Esophagus squamous epithelium (tissue), 5 donors: ENCODE measurements around the gene NDUFB2. TPM values are rescaled to one million over a fixed set of nuclear protein-coding genes. Genes with fewer than 3 reads are reported as not detected.
"Not testable (repeated sequence)": the region's sequence is repeated elsewhere in the genome, so short reads cannot be mapped to it uniquely, and the experiment has no call there.

Experiments used
- DNase-seq: peaks from one replicate; lab custom pipeline; 2025; lab: John Stamatoyannopoulos, UW
- H3K27ac ChIP-seq, 4 donors: fragments of 200-600 bp; sonication (generic); one replicate each; pipeline ENCODE4 v1.5.1; 2016 to 2019; ENCODE audit warnings: mild to moderate bottlenecking in 1 of 4
- H3K27me3 ChIP-seq, 4 donors: fragments of 200-600 bp; sonication (generic); 1 replicate in 3 of 4; 2 replicates in 1 of 4; pipeline versions ENCODE4 v1.5.1 to v1.6.0; 2017 to 2021; ENCODE audit warnings: antibody characterized with exemption in 1 of 4
- H3K36me3 ChIP-seq, 3 donors: fragments of 200-600 bp; sonication (generic); one replicate each; pipeline ENCODE4 v1.5.1; 2016 to 2019
- H3K4me1 ChIP-seq, 3 donors: fragments of 200-600 bp; sonication (generic); one replicate each; pipeline ENCODE4 v1.5.1; 2017 to 2019
- H3K4me3 ChIP-seq, 4 donors: fragments of 200-600 bp; sonication (generic); 1 replicate in 3 of 4; 2 replicates in 1 of 4; pipeline ENCODE4 v1.5.1; 2016 to 2019; ENCODE audit warnings: mild to moderate bottlenecking in 2 of 4, moderate library complexity in 1 of 4
- H3K9me3 ChIP-seq, 3 donors: fragments of 200-600 bp; sonication (generic); one replicate each; pipeline ENCODE4 v1.5.1; 2016 to 2019
- POLR2A ChIP-seq, 4 donors: fragments of 450-650 bp; IDR thresholded peaks; one replicate each; pipeline ENCODE4 v1.6.1; 2017; ENCODE audit warnings: antibody characterized with exemption in 4 of 4, mild to moderate bottlenecking in 4 of 4, moderate library complexity in 3 of 4
- WGBS, 2 donors: methylation state at CpG; one replicate each; pipeline ENCODE4 v1.1.5; 2018; 5-methylcytosine and 5-hydroxymethylcytosine counted together
- intact Hi-C: fragments of 100-400 bp; cut with DNase I; formaldehyde crosslinking; loops from one replicate; pipeline ENCODE4 v1.15.0; 2022
- total RNA-seq, 4 donors: library from RNA; depleted of rRNA; stranded (reverse); fragments of >200 nt; gene quantifications; one replicate each; pipeline ENCODE4 v1.1.0, GENCODE V29; 2016
- TF ChIP-seq, protein P1 (sequence below), 6 experiments: fragments of 450-650 bp in 4 of 6; fragments of 200-600 bp in 2 of 6; sonication (generic) in 2 of 6; IDR thresholded peaks; one replicate each; pipeline ENCODE4 v1.5.1; 2016 to 2019; ENCODE audit warnings: antibody characterized with exemption in 6 of 6, mild to moderate bottlenecking in 4 of 6, moderate library complexity in 4 of 6
- donor health status: DM: yes; HTN: yes; CAD: no.

NDUFB2 gene
- total RNA-seq, 4 donors from 2014 or later: 87.5 to 353 (median 340) TPM

DNA sequence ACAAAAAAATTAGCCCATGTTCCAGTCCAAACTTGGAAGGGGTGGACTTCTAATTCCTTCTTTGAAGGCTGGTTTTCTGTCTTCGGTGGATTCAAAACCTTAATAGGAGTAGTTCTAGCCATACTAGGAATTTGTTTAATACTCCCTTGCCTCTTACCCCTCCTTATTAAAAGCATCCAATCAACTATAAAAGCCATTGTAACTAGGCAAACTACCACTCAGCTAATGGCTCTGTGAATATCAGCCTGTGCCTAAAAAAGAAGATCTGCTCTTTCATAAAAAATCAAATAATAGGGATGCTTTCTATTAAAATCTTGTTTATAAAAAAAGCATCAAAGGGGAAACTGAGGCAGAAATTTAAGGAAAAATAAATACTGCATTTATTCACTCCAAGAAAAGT, 27.9 kb upstream of the NDUFB2 start:
- no peaks in the 10 kb centered on the region for H3K36me3 ChIP-seq
- no peaks in the 10 kb centered on the region for H3K27me3 ChIP-seq
- intact Hi-C loops: no loop called here
- no peak for TF ChIP-seq POLR2A (IDR thresholded peaks at IDR 0.05)
- TF ChIP-seq, protein P1, sequence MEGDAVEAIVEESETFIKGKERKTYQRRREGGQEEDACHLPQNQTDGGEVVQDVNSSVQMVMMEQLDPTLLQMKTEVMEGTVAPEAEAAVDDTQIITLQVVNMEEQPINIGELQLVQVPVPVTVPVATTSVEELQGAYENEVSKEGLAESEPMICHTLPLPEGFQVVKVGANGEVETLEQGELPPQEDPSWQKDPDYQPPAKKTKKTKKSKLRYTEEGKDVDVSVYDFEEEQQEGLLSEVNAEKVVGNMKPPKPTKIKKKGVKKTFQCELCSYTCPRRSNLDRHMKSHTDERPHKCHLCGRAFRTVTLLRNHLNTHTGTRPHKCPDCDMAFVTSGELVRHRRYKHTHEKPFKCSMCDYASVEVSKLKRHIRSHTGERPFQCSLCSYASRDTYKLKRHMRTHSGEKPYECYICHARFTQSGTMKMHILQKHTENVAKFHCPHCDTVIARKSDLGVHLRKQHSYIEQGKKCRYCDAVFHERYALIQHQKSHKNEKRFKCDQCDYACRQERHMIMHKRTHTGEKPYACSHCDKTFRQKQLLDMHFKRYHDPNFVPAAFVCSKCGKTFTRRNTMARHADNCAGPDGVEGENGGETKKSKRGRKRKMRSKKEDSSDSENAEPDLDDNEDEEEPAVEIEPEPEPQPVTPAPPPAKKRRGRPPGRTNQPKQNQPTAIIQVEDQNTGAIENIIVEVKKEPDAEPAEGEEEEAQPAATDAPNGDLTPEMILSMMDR (IDR thresholded peaks at IDR 0.05): no peak
- 67 to 70% methylated on average over 1 of the region's 1 CpG for WGBS, 2 donors
- H3K27ac ChIP-seq: no peak overlapping the region
- H3K4me1 ChIP-seq: peaks cover 2 to 13% (median 3%) of the 10 kb centered on the region in 3 donors
- no peaks in the 10 kb centered on the region for H3K9me3 ChIP-seq
- no peak overlapping the region for H3K4me3 ChIP-seq
- DNase-seq: no peak

GRCh38 chr7:140669352-140669751, 27.2 kb upstream of the NDUFB2 start:
- DNase-seq: no peak
- no peaks in the 10 kb centered on the region for H3K27me3 ChIP-seq
- no peak overlapping the region for H3K27ac ChIP-seq
- H3K9me3 ChIP-seq: no peaks in the 10 kb centered on the region
- TF ChIP-seq, protein P1 (IDR thresholded peaks at IDR 0.05): no peak
- TF ChIP-seq POLR2A (IDR thresholded peaks at IDR 0.05): no peak
- intact Hi-C loops: no loop called here
- H3K4me1 ChIP-seq: peaks cover 9 to 21% (median 9%) of the 10 kb centered on the region in 3 donors
- H3K36me3 ChIP-seq: no peaks in the 10 kb centered on the region
- 87 to 92% methylated on average over 3 of the region's 3 CpGs for WGBS, 2 donors
- H3K4me3 ChIP-seq: no peak overlapping the region

DNA sequence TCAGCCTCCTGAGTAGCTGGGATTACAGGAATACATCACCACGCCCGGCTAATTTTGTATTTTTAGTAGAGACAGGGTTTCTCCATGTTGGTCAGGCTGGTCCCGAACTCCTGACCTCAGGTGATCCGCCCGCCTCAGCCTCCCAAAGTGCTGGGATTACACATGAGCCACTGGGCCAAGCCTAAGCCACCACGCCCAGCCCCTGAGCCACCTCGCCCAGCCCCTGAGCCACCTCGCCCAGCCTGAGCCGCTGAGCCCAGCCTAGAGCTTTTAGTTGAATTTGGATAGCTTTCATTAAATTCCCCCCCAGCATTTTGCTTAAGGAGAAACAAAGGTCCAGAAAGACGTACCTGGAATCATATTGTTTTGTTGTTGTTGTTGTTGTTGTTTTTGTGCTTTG, 26.6 kb upstream of the NDUFB2 start:
- H3K9me3 ChIP-seq, H3K27ac ChIP-seq, intact Hi-C loops, DNase-seq, H3K4me3 ChIP-seq, H3K36me3 ChIP-seq, H3K27me3 ChIP-seq: not testable (repeated sequence)
- peaks cover 11 to 26% (median 14%) of the 10 kb centered on the region in 3 donors for H3K4me1 ChIP-seq
- 55 to 83% methylated on average over 4 to 10 of the region's 10 CpGs for WGBS, 2 donors

DNA sequence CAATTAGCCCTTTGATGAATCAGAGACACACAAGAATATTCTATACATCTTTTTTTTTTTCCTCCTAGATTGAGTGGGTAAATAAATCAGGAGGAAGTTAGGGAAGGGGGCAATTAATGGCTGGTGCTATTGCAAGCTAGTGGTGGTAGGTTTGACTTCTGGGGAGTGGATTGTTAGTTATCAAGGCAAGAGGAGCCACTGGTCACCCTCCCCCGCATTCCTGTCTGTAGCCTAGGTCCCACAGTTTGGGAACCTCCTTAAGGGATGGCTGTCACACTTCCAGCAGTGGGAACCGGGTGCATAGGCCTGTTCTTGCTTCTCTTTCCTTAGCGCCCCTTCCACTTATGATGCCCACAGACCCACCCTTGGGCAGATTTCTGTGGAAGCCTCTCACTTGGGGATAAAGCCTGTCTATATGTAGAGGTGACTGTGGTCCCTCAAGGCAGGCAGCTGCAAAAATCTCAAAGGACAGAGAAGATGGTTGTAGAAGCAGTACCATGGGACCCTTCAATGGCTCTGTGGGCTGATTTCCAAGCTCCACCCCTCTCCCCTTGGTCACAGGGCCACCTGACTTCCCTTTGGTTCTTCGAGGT, 26.1 kb upstream of the NDUFB2 start:
- Histone ChIP-seq H3K4me1 (peaks cover 17 to 31% (median 20%) of the 10 kb centered on the region in 3 donors), H3K27ac (no peak overlapping the region), H3K4me3 (no peak overlapping the region), H3K36me3 (no peaks in the 10 kb centered on the region), H3K9me3 (no peaks in the 10 kb centered on the region), H3K27me3 (no peaks in the 10 kb centered on the region)
- intact Hi-C loops: no loop called here
- TF ChIP-seq, protein P1 (IDR thresholded peaks at IDR 0.05): no peak
- TF ChIP-seq POLR2A (IDR thresholded peaks at IDR 0.05): no peak
- no peak for DNase-seq
- 57 to 67% methylated on average over 4 of the region's 4 CpGs for WGBS, 2 donors

DNA sequence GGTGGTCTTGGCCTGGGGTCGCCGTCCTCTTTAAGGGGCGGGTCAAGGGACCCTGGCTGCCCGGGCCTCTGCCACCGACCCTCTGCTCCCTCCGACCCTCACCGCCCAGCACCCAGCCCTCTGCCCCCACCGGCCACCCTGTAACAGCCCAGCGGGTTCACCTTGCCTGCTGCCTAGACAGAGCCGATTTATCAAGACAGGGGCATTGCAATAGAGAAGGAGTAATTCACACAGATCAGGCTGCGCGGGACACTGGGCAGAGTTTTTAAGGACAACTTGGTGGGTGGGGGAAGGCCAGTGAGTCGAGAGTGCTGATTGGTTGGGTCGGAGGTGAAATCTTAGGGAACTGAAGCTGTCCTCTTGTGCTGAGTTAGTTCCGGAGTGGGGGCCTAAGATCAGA, 24.5 kb upstream of the NDUFB2 start:
- no peak for DNase-seq
- no peaks in the 10 kb centered on the region for H3K9me3 ChIP-seq
- H3K27me3 ChIP-seq: no peaks in the 10 kb centered on the region
- 77 to 100% methylated on average over 3 to 12 of the region's 15 CpGs for whole genome bisulfite sequencing, 2 donors
- peaks cover 0 to 15% (median 0%) of the 10 kb centered on the region in 3 donors for H3K36me3 ChIP-seq
- peak overlapping the region in 1 of 4 donors; percentile 95 for H3K4me3 ChIP-seq
- no peak overlapping the region for H3K27ac ChIP-seq
- H3K4me1 ChIP-seq: peaks cover 18 to 41% (median 26%) of the 10 kb centered on the region in 3 donors
- intact Hi-C loops: no loop called here
- no peak for TF ChIP-seq POLR2A (IDR thresholded peaks at IDR 0.05)
- TF ChIP-seq, protein P1 (IDR thresholded peaks at IDR 0.05): no peak
